Measurements from ENCODE around the gene MRPS10.
A peak's percentile ranks its signal among the peaks of the same experiment; 100 is the strongest.
"Not testable (repeated sequence)": the region's sequence is repeated elsewhere in the genome, so short reads cannot be mapped to it uniquely, and the experiment has no call there.

Gene MRPS10

GRCh38 chr6:42217157-42217518, 523 bp downstream of the MRPS10 start:
- Histone ChIP-seq H2AFZ (peak overlapping the region; percentile 90), H3K9ac (peak overlapping the region; percentile 25), H3K9me3 (ENCODE audit: control insufficient read depth, low read length) (no peaks in the 10 kb centered on the region), H3K27me3 (ENCODE audit: control insufficient read depth, insufficient read depth, low read length) (no peaks in the 10 kb centered on the region), H3K4me2 (ENCODE audit: low read length) (peak overlapping the region; percentile 82), H3K4me1 (peaks cover 7% of the 10 kb centered on the region), H3K79me2 (peaks cover 4% of the 10 kb centered on the region), H3K27ac (peak overlapping the region; percentile 68), H3K36me3 (ENCODE audit: control insufficient read depth, insufficient read depth, low read length) (no peaks in the 10 kb centered on the region), H3K4me3 (ENCODE audit: low read depth, low read length) (peak overlapping the region; percentile 86)
- no peak for TF ChIP-seq CTCF (IDR thresholded peaks at IDR 0.05)

GRCh38 chr6:42216495-42216894, 1.2 kb downstream of the MRPS10 start:
- H3K79me2 ChIP-seq; H3K9me3 ChIP-seq (ENCODE audit: control insufficient read depth, low read length); H3K4me1 ChIP-seq; H2AFZ ChIP-seq; H3K9ac ChIP-seq; H3K27me3 ChIP-seq (ENCODE audit: control insufficient read depth, insufficient read depth, low read length); H3K27ac ChIP-seq; H3K36me3 ChIP-seq (ENCODE audit: control insufficient read depth, insufficient read depth, low read length): not testable (repeated sequence)
- H3K4me2 ChIP-seq (ENCODE audit: low read length), result peak overlapping the region; percentile 82
- peak overlapping the region; percentile 86 for H3K4me3 ChIP-seq (ENCODE audit: low read depth, low read length)

GRCh38 chr6:42212442-42212841, 5.2 kb downstream of the MRPS10 start:
- H3K27ac ChIP-seq, result no peak overlapping the region
- no peaks in the 10 kb centered on the region for H3K36me3 ChIP-seq (ENCODE audit: control insufficient read depth, insufficient read depth, low read length)
- no peak overlapping the region for H3K9ac ChIP-seq
- peaks cover 4% of the 10 kb centered on the region for H3K4me1 ChIP-seq
- no peak overlapping the region for H3K4me3 ChIP-seq (ENCODE audit: low read depth, low read length)
- H3K4me2 ChIP-seq (ENCODE audit: low read length), result no peak overlapping the region
- no peak overlapping the region for H2AFZ ChIP-seq
- peaks cover 4% of the 10 kb centered on the region for H3K79me2 ChIP-seq
- no peaks in the 10 kb centered on the region for H3K27me3 ChIP-seq (ENCODE audit: control insufficient read depth, insufficient read depth, low read length)
- TF ChIP-seq CTCF (IDR thresholded peaks at IDR 0.05), result no peak
- H3K9me3 ChIP-seq (ENCODE audit: control insufficient read depth, low read length), result no peaks in the 10 kb centered on the region

- H3K4me1 ChIP-seq, result peaks cover 4% of the 10 kb centered on the region
- no peaks in the 10 kb centered on the region for H3K27me3 ChIP-seq (ENCODE audit: control insufficient read depth, insufficient read depth, low read length)
- H2AFZ ChIP-seq, result no peak overlapping the region
- H3K9me3 ChIP-seq (ENCODE audit: control insufficient read depth, low read length), result no peaks in the 10 kb centered on the region
- H3K36me3 ChIP-seq (ENCODE audit: control insufficient read depth, insufficient read depth, low read length), result no peaks in the 10 kb centered on the region
- peaks cover 4% of the 10 kb centered on the region for H3K79me2 ChIP-seq
- H3K4me2 ChIP-seq (ENCODE audit: low read length), result no peak overlapping the region
- no peak overlapping the region for H3K4me3 ChIP-seq (ENCODE audit: low read depth, low read length)
- H3K27ac ChIP-seq, result no peak overlapping the region
- TF ChIP-seq CTCF (IDR thresholded peaks at IDR 0.05), result no peak
- no peak overlapping the region for H3K9ac ChIP-seq
These were observed 5.9 kb downstream of the MRPS10 start for GRCh38 chr6:42211726-42212125.

GRCh38 chr6:42210551-42210950, 7.1 kb downstream of the MRPS10 start:
- Histone ChIP-seq H3K4me3 (ENCODE audit: low read depth, low read length) (no peak overlapping the region), H3K4me1 (no peaks in the 10 kb centered on the region), H3K27me3 (ENCODE audit: control insufficient read depth, insufficient read depth, low read length) (no peaks in the 10 kb centered on the region), H2AFZ (no peak overlapping the region), H3K79me2 (no peaks in the 10 kb centered on the region), H3K27ac (no peak overlapping the region), H3K36me3 (ENCODE audit: control insufficient read depth, insufficient read depth, low read length) (no peaks in the 10 kb centered on the region), H3K4me2 (ENCODE audit: low read length) (no peak overlapping the region), H3K9me3 (ENCODE audit: control insufficient read depth, low read length) (no peaks in the 10 kb centered on the region), H3K9ac (no peak overlapping the region)
- TF ChIP-seq CTCF (IDR thresholded peaks at IDR 0.05), result no peak

- H3K4me2 ChIP-seq (ENCODE audit: low read length); H3K27me3 ChIP-seq (ENCODE audit: control insufficient read depth, insufficient read depth, low read length); H3K9ac ChIP-seq; H2AFZ ChIP-seq; H3K27ac ChIP-seq; H3K36me3 ChIP-seq (ENCODE audit: control insufficient read depth, insufficient read depth, low read length); H3K79me2 ChIP-seq; H3K4me3 ChIP-seq (ENCODE audit: low read depth, low read length); H3K9me3 ChIP-seq (ENCODE audit: control insufficient read depth, low read length); H3K4me1 ChIP-seq: not testable (repeated sequence)
These were observed 10.1 kb downstream of the MRPS10 start for GRCh38 chr6:42207559-42207958.

Measured in parathyroid adenoma (tissue), 2 donors.